ENCODE results near the gene TDRD5. TPM values are rescaled to one million over a fixed set of nuclear protein-coding genes. Genes with fewer than 3 reads are reported as not detected.

The TDRD5 gene
- total RNA-seq, 6 experiments from 2014 or later = not detected

- Histone ChIP-seq H3K4me1 (peaks cover 0 to 5% (median 0%) of the 10 kb centered on the region in 4 donors), H3K27me3 (peaks cover 0 to 6% of the 10 kb centered on the region in 2 donors), H3K9me3 (no peaks in the 10 kb centered on the region), H3K36me3 (no peaks in the 10 kb centered on the region), H3K27ac (no peak within 1 kb of the TSS), H3K4me3 (no peak within 1 kb of the TSS)
- 2% methylated on average over 22 of the region's 77 CpGs for WGBS (ENCODE audit: insufficient coverage, low coverage, low lambda C conversion rate, missing lambda C conversion rate)
- intact Hi-C loops (cut with DNase I) = no loop called here
- ATAC-seq (peak in 1 of 4 donors; percentile 38), DNase-seq (no peak)
- TF ChIP-seq CTCF (IDR thresholded peaks at IDR 0.05) (no peak), POLR2A (IDR thresholded peaks at IDR 0.05) (no peak)
Observed at GRCh38 chr1:179575497-179576314, 15.9 kb upstream of the TDRD5 start, which contains the start of gene NPHS2. NPHS2 (minus strand) TSS chr1:179575948; CDS start chr1:179575864, 84 bp downstream.

- TF ChIP-seq POLR2A (IDR thresholded peaks at IDR 0.05) = no peak
- TF ChIP-seq CTCF (IDR thresholded peaks at IDR 0.05) = no peak
- 25% methylated on average over 5 of the region's 5 CpGs for WGBS (ENCODE audit: insufficient coverage, low coverage, low lambda C conversion rate, missing lambda C conversion rate)
- peaks cover 0 to 6% of the 10 kb centered on the region in 2 donors for H3K27me3 ChIP-seq
Observed at GRCh38 chr1:179576509-179576908, 15.1 kb upstream of the TDRD5 start.

GRCh38 chr1:179583771-179584320 is 7.8 kb upstream of the TDRD5 start:
- 52% methylated on average over 4 of the region's 5 CpGs for WGBS (ENCODE audit: insufficient coverage, low coverage, low lambda C conversion rate, missing lambda C conversion rate)
- ATAC-seq = no peak
- intact Hi-C loops (cut with DNase I) = no loop called here
- Histone ChIP-seq H3K4me3 (no peak overlapping the region), H3K36me3 (no peaks in the 10 kb centered on the region), H3K9me3 (no peaks in the 10 kb centered on the region), H3K27ac (no peak overlapping the region), H3K27me3 (peaks cover 0 to 8% of the 10 kb centered on the region in 2 donors), H3K4me1 (no peaks in the 10 kb centered on the region)
- DNase-seq = no peak
- no peak for TF ChIP-seq CTCF (IDR thresholded peaks at IDR 0.05)
- no peak for TF ChIP-seq POLR2A (IDR thresholded peaks at IDR 0.05)

More at GRCh38 chr1:179576509-179576908, 15.1 kb upstream of the TDRD5 start:
- H3K4me3 ChIP-seq = no peak overlapping the region
- no peak overlapping the region for H3K27ac ChIP-seq
- peaks cover 0 to 5% (median 0%) of the 10 kb centered on the region in 4 donors for H3K4me1 ChIP-seq
- no peak for DNase-seq
- H3K36me3 ChIP-seq = no peaks in the 10 kb centered on the region
- H3K9me3 ChIP-seq = no peaks in the 10 kb centered on the region
- no peak for ATAC-seq
- intact Hi-C loops (cut with DNase I) = no loop called here

GRCh38 chr1:179586107-179586823 is 5.4 kb upstream of the TDRD5 start:
- ATAC-seq = peak; percentile 56 to 85 (median 70)

More at GRCh38 chr1:179586107-179586823, 5.4 kb upstream of the TDRD5 start:
- H3K27ac ChIP-seq = no peak overlapping the region
- TF ChIP-seq CTCF (IDR thresholded peaks at IDR 0.05) = peak in 3 of 4 donors; percentile 24 to 48 (median 36)
- TF ChIP-seq POLR2A (IDR thresholded peaks at IDR 0.05) = no peak
- H3K36me3 ChIP-seq = no peaks in the 10 kb centered on the region
- peaks cover 0 to 8% of the 10 kb centered on the region in 2 donors for H3K27me3 ChIP-seq
- WGBS (ENCODE audit: insufficient coverage, low coverage, low lambda C conversion rate, missing lambda C conversion rate) = 2% methylated on average over 18 of the region's 60 CpGs
- intact Hi-C loops (cut with DNase I) = no loop called here
- H3K9me3 ChIP-seq = no peaks in the 10 kb centered on the region
- H3K4me1 ChIP-seq = no peaks in the 10 kb centered on the region
- H3K4me3 ChIP-seq = peak overlapping the region in 1 of 3 donors; percentile 40
- peak in 1 of 3 donors; percentile 35 for DNase-seq
